Heart left ventricle (tissue), 16 donors: ENCODE data around the gene NDFIP1. TPM values are rescaled to one million over a fixed set of nuclear protein-coding genes. Genes with fewer than 3 reads are reported as not detected.

Source experiments
- ATAC-seq, 4 donors: fragments of 200-7000 bp; cut with Tn5 transposase; one replicate each; pipeline ENCODE4 v1.9.1; 2020 to 2022; ENCODE audit warnings: moderate library complexity in 4 of 4, mild to moderate bottlenecking in 3 of 4, moderate number of reproducible peaks in 1 of 4
- DNase-seq, 5 donors: peaks; one replicate each; pipeline ENCODE4 v3.0.0-alpha.2; 2020
- H3K27ac ChIP-seq, 12 donors: fragments of 200-600 bp; sonication (generic) in 4 of 12; one replicate each; pipeline versions ENCODE4 v1.5.0 to v1.8.0; 2016 to 2022; ENCODE audit warnings: mild to moderate bottlenecking in 2 of 12
- H3K27me3 ChIP-seq, 9 donors: fragments of 200-600 bp; sonication (generic) in 2 of 9; one replicate each; pipeline versions ENCODE4 v1.5.1 to v1.8.0; 2016 to 2022; ENCODE audit warnings: mild to moderate bottlenecking in 3 of 9
- H3K36me3 ChIP-seq, 9 donors: fragments of 200-600 bp; sonication (generic) in 2 of 9; one replicate each; pipeline versions ENCODE4 v1.5.0 to v1.8.0; 2018 to 2022; ENCODE audit warnings: mild to moderate bottlenecking in 2 of 9
- H3K4me1 ChIP-seq, 12 donors: fragments of 200-600 bp; sonication (generic) in 4 of 12; one replicate each; pipeline versions ENCODE4 v1.5.0 to v1.8.0; 2016 to 2022; ENCODE audit warnings: mild to moderate bottlenecking in 3 of 12
- H3K4me3 ChIP-seq, 12 donors: fragments of 200-600 bp; sonication (generic) in 4 of 12; one replicate each; pipeline versions ENCODE4 v1.5.0 to v1.8.0; 2017 to 2022; ENCODE audit warnings: mild to moderate bottlenecking in 9 of 12, moderate library complexity in 4 of 12
- H3K9me3 ChIP-seq, 12 donors: fragments of 200-600 bp; sonication (generic) in 4 of 12; one replicate each; pipeline versions ENCODE4 v1.5.0 to v1.8.0; 2016 to 2022; ENCODE audit warnings: mild to moderate bottlenecking in 1 of 12
- CTCF ChIP-seq, 12 donors: fragments of 200-600 bp; sonication (generic) in 4 of 12; IDR thresholded peaks; one replicate each; pipeline versions ENCODE4 v1.5.0 to v1.8.0; 2018 to 2022; ENCODE audit warnings: antibody characterized with exemption in 12 of 12, mild to moderate bottlenecking in 5 of 12
- POLR2A ChIP-seq, 2 donors: fragments of 450-650 bp; IDR thresholded peaks; one replicate each; pipeline ENCODE4 v1.6.1; 2017; ENCODE audit warnings: antibody characterized with exemption in 2 of 2, mild to moderate bottlenecking in 2 of 2, moderate library complexity in 2 of 2
- WGBS, 4 donors: extraction: QIAGEN DNeasy Blood & Tissue Kit in 2 of 4; methylation state at CpG; one replicate each; pipeline versions ENCODE4 v1.1.5 to v1.1.7; 2013 to 2018; 5-methylcytosine and 5-hydroxymethylcytosine counted together
- intact Hi-C, 10 donors: fragments of 100-400 bp; cut with DNase I; formaldehyde crosslinking; loops; one replicate each; pipeline versions ENCODE4 v1.11.1 to v1.14.2; 2022
- polyA plus RNA-seq, 2 donors: library from polyadenylated mRNA; stranded (reverse); fragments of 200-250 nt; gene quantifications; one replicate each; pipeline ENCODE4 v1.2.3, GENCODE V29; 2013
- total RNA-seq, 9 donors: library from RNA; depleted of rRNA in 2 of 9; stranded (reverse); fragments of >200 nt in 2 of 9; fragmentation: NEBNext Ultra II Directional in 3 of 9; extraction: Animal tissue kit (Norgen Biotek cat#: 25700) in 3 of 9; gene quantifications; one replicate each; pipeline versions ENCODE4 v1.1.0 to v1.2.4, GENCODE V29; 2016 to 2023
- donor health status: ischemic (EF 13 %, LVEDD 7.1; RV severe dilation, severe dysfunction).
- donor health status: healthy with polysubstance abuse.
- donor health status: DM: no; HTN: yes; CAD: no.
- donor health status: DM: no; HTN: no; CAD: no.
- donor health status: ischemic (EF 25% LVEDD 6.9; RV normal size, moderate dysfunction).
- donor health status: ischemic (EF 25% LVEDD 5.7; RV mildly dilated, moderate dysfunction).
- donor health status: healthy.
- donor health status: DM: yes; HTN: yes; CAD: no.
- donor health status: ischemic (EF 35%, LVEDD 5.7; RV mildly dilated, moderate dysfunction).
- donor health status: nonischemic (EF 11% LVEDD 7.7; RV severe dilation, severe dysfunction).
- donor health status: DM: yes; HTN: yes; CAD: no.
- donor health status: PGD.
- donor health status: ischemic (EF 29% LVEDD 5.4; RV normal size, mild dysfunction).
- donor health status: nonischemic (EF 23%, LVEDD 6.1; RV moderate dilation, normal function).

Gene NDFIP1
- total and polyA plus RNA-seq, 11 donors = 26.6 to 69.3 (median 61.0) TPM

DNA sequence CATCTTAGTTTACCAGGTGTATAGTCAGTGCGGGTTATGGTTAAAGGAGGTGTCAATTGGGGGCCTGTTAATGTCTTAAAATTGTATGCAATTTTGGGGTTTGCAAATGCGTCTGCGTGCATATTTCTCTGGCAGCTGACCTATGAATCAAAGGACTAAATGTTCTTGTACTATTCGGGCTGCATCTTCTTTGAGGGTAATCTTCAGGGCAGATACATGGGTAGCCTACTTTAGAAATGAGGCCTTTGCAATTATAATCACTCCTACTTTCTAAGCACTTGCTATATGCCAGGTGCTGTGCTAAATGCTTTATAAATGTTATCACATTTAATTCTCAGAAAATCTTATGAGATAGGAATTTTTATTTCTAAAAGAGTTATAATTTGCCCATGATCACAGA lies 58.2 kb downstream of the NDFIP1 start:
- Histone ChIP-seq H3K36me3 (no peaks in the 10 kb centered on the region), H3K9me3 (no peaks in the 10 kb centered on the region), H3K4me1 (peaks cover 0 to 26% (median 3%) of the 10 kb centered on the region in 12 donors), H3K27ac (peak overlapping the region in 8 of 12 donors; percentile 31 to 87 (median 58)), H3K4me3 (no peak overlapping the region), H3K27me3 (no peaks in the 10 kb centered on the region)
- intact Hi-C loops = no loop called here
- TF ChIP-seq CTCF (IDR thresholded peaks at IDR 0.05) = no peak
- no peak for TF ChIP-seq POLR2A (IDR thresholded peaks at IDR 0.05)
- peak in 3 of 4 donors; percentile 4 to 46 (median 38) for ATAC-seq
- no peak for DNase-seq
- 77 to 90% (median 81%) methylated on average over 4 of the region's 4 CpGs for WGBS, 4 donors

- intact Hi-C loops = no loop called here
- Histone ChIP-seq H3K27ac (peak overlapping the region in 1 of 12 donors; percentile 70), H3K4me3 (no peak overlapping the region), H3K9me3 (no peaks in the 10 kb centered on the region), H3K4me1 (peaks cover 0 to 26% (median 3%) of the 10 kb centered on the region in 12 donors), H3K36me3 (no peaks in the 10 kb centered on the region), H3K27me3 (no peaks in the 10 kb centered on the region)
- DNase-seq (no peak), ATAC-seq (no peak)
- no peak for TF ChIP-seq CTCF (IDR thresholded peaks at IDR 0.05)
- TF ChIP-seq POLR2A (IDR thresholded peaks at IDR 0.05) = no peak
- 97 to 98% (median 97%) methylated on average over 6 of the region's 6 CpGs for WGBS, 4 donors
Observed at GRCh38 chr5:142167458-142167857, 58.9 kb downstream of the NDFIP1 start.

GRCh38 chr5:142168365-142168764 lies 59.8 kb downstream of the NDFIP1 start:
- DNase-seq (no peak), ATAC-seq (peak in 2 of 4 donors; percentile 15 to 44)
- peaks cover 0 to 26% (median 3%) of the 10 kb centered on the region in 12 donors for H3K4me1 ChIP-seq
- H3K27ac ChIP-seq = no peak overlapping the region
- no peaks in the 10 kb centered on the region for H3K36me3 ChIP-seq
- TF ChIP-seq POLR2A (IDR thresholded peaks at IDR 0.05) = no peak
- TF ChIP-seq CTCF (IDR thresholded peaks at IDR 0.05) = no peak
- intact Hi-C loops = no loop called here
- H3K9me3 ChIP-seq = no peaks in the 10 kb centered on the region
- H3K4me3 ChIP-seq = no peak overlapping the region
- WGBS, 4 donors = 79 to 86% (median 81%) methylated on average over 3 of the region's 3 CpGs
- no peaks in the 10 kb centered on the region for H3K27me3 ChIP-seq

DNA sequence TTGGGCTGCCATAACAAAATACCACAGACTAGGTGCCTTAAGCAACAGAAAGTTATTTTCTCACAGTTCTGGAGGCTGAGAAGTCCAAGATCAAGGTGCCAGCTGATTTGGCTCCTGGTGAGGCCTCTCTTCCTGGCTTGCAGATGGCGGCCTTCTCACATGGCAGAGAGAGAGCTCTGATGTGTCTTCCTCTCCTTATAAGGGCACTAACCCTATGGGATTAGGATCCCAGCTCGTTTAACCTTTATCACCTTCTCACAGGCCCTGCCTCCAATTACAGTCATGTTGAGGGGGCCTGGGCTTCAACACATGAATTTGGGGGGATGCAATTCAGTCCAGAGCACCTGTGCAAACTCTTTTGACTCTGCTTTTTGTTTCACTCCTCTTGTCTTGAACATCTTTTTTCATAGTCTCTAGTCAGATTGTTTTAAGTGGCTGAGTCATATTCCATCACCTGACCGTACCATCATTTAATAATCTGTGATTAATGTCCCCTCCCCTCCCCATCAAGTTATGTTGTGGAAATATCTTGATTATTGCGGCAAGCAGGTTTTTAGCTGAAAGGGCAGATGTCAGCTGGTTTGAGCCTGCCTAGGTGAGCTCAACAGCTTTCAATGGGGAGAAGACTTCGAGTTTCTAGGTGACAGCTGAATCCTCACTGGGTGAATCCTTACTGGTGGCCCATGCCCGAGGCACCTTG lies 61.8 kb downstream of the NDFIP1 start:
- H3K9me3 ChIP-seq = no peaks in the 10 kb centered on the region
- no peak overlapping the region for H3K27ac ChIP-seq
- no peak overlapping the region for H3K4me3 ChIP-seq
- ATAC-seq (no peak), DNase-seq (no peak)
- H3K36me3 ChIP-seq = no peaks in the 10 kb centered on the region
- intact Hi-C loops = no loop called here
- H3K4me1 ChIP-seq = peaks cover 0 to 27% (median 3%) of the 10 kb centered on the region in 12 donors
- no peak for TF ChIP-seq CTCF (IDR thresholded peaks at IDR 0.05)
- TF ChIP-seq POLR2A (IDR thresholded peaks at IDR 0.05) = no peak
- 88 to 93% (median 91%) methylated on average over 6 of the region's 6 CpGs for WGBS, 4 donors
- no peaks in the 10 kb centered on the region for H3K27me3 ChIP-seq
